ENCODE measurements around the gene POM121L2.

- TF ChIP-seq CTCF (IDR thresholded peaks at IDR 0.05) (no peak), POLR2A (IDR thresholded peaks at IDR 0.05) (no peak)
Observed at GRCh38 chr6:27273783-27274182, 38.3 kb downstream of the POM121L2 start.
